CD4-positive, CD25-positive, alpha-beta regulatory T cell (primary cell): ENCODE data around the gene VAV3. TPM values are rescaled to one million over a fixed set of nuclear protein-coding genes. Genes with fewer than 3 reads are reported as not detected.

Experiments used
- ATAC-seq, 2 donors: fragments of 150-1000 bp; cut with Tn5 transposase; one replicate each; pipeline ENCODE4 v1.10.0; 2021; ENCODE audit warnings: low read depth in 2 of 2, moderate number of reproducible peaks in 2 of 2, moderate library complexity in 1 of 2
- DNase-seq, 3 donors: peaks; one replicate each; pipeline versions ENCODE4 v3.0.0 to v3.0.0-alpha.2; 2012 to 2022; ENCODE audit warnings: mixed read lengths in 1 of 3
- H3K27ac ChIP-seq: one replicate; pipeline ENCODE4 v1.7.0; 2013; ENCODE audit warnings: mild to moderate bottlenecking, low read length; ENCODE audit not compliant: insufficient read depth, poor library complexity, severe bottlenecking
- H3K27me3 ChIP-seq: one replicate; pipeline ENCODE4 v1.7.0; 2013; ENCODE audit warnings: low read length; ENCODE audit not compliant: control insufficient read depth, insufficient read depth
- H3K36me3 ChIP-seq: one replicate; pipeline ENCODE4 v1.7.0; 2013; ENCODE audit warnings: mild to moderate bottlenecking, low read length, moderate library complexity; ENCODE audit not compliant: control insufficient read depth, insufficient read depth
- H3K4me1 ChIP-seq: 2 replicates; pipeline ENCODE4 v1.7.0; 2013; ENCODE audit warnings: mild to moderate bottlenecking, low read length; ENCODE audit not compliant: insufficient read depth, control insufficient read depth, poor library complexity, severe bottlenecking
- H3K4me3 ChIP-seq: one replicate; pipeline ENCODE4 v1.7.0; 2013; ENCODE audit warnings: low read depth, mild to moderate bottlenecking, low read length, moderate library complexity
- H3K9me3 ChIP-seq, 2 experiments: 1 replicate in 1 of 2; 2 replicates in 1 of 2; pipeline ENCODE4 v1.7.0; 2013; ENCODE audit warnings: low read length in 2 of 2, mild to moderate bottlenecking in 1 of 2, moderate library complexity in 1 of 2; ENCODE audit not compliant: control insufficient read depth in 2 of 2
- H3K27ac Mint-ChIP-seq, 3 donors: one replicate each; pipeline ENCODE4 v1.8.0; 2020 to 2022; ENCODE audit warnings: mild to moderate bottlenecking in 3 of 3, mixed read lengths in 3 of 3, moderate library complexity in 2 of 3
- H3K27me3 Mint-ChIP-seq: one replicate; pipeline ENCODE4 v1.8.0; 2022; ENCODE audit warnings: mild to moderate bottlenecking, mixed read lengths
- H3K36me3 Mint-ChIP-seq: one replicate; pipeline ENCODE4 v1.8.0; 2020; ENCODE audit warnings: mixed read lengths
- H3K4me1 Mint-ChIP-seq, 4 donors: one replicate each; pipeline ENCODE4 v1.8.0; 2020 to 2022; ENCODE audit warnings: mixed read lengths in 4 of 4, mild to moderate bottlenecking in 1 of 4
- H3K4me3 Mint-ChIP-seq, 4 donors: one replicate each; pipeline ENCODE4 v1.8.0; 2020 to 2022; ENCODE audit warnings: mild to moderate bottlenecking in 4 of 4, mixed read lengths in 4 of 4, moderate library complexity in 3 of 4
- H3K9me3 Mint-ChIP-seq, 7 donors: one replicate each; pipeline ENCODE4 v1.8.0; 2020 to 2022; ENCODE audit warnings: mixed read lengths in 7 of 7, mild to moderate bottlenecking in 3 of 7, moderate library complexity in 2 of 7
- polyA plus RNA-seq, 4 donors: library from polyadenylated mRNA; unstranded; fragments of 300-500 nt; fragmentation: Illumina TruSeq; gene quantifications; one replicate each; pipeline ENCODE4 v1.2.3, GENCODE V29; 2021
- total RNA-seq: library from RNA; stranded (reverse); gene quantifications from one replicate; pipeline ENCODE4 v1.2.3, GENCODE V29; 2022

Gene VAV3
- total and polyA plus RNA-seq, 5 donors from 2014 or later, result 6.2 to 21.5 (median 11.1) TPM

DNA sequence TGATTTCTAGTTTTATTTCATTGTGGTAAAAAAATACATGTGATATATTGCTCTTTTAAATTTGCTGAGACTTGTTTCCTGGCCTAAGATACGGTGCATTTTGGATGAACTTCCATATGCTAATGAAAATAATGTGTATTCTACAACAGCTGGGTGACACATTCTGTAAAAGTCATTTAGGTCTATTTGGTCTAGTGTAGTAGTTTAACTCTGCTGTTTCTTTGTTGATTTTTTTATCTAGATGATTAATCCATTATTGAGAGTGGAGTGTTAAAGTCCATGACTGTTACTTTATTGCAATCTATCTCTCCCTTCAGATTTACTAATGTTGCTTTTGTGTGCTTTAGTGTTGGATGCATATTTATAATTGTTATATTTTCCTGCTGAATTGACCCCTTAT lies 161.4 kb downstream of the VAV3 start:
- H3K36me3 ChIP-seq, result no peaks in the 10 kb centered on the region
- H3K4me3 Mint-ChIP-seq, result peak overlapping the region in 2 of 4 donors; percentile 15 to 29
- no peaks in the 10 kb centered on the region for H3K9me3 ChIP-seq
- ATAC-seq (no peak), DNase-seq (no peak)
- H3K27me3 Mint-ChIP-seq, result no peaks in the 10 kb centered on the region
- H3K9me3 Mint-ChIP-seq, result peaks cover 0 to 8% (median 3%) of the 10 kb centered on the region in 7 donors
- H3K27ac Mint-ChIP-seq, result peak overlapping the region in 1 of 3 donors; percentile 28
- H3K36me3 Mint-ChIP-seq, result no peaks in the 10 kb centered on the region
- H3K4me1 ChIP-seq, result peaks cover 28% of the 10 kb centered on the region
- peaks cover 44 to 65% (median 52%) of the 10 kb centered on the region in 4 donors for H3K4me1 Mint-ChIP-seq
- no peaks in the 10 kb centered on the region for H3K27me3 ChIP-seq
- H3K27ac ChIP-seq, result no peak overlapping the region
- peak overlapping the region; percentile 64 for H3K4me3 ChIP-seq

DNA sequence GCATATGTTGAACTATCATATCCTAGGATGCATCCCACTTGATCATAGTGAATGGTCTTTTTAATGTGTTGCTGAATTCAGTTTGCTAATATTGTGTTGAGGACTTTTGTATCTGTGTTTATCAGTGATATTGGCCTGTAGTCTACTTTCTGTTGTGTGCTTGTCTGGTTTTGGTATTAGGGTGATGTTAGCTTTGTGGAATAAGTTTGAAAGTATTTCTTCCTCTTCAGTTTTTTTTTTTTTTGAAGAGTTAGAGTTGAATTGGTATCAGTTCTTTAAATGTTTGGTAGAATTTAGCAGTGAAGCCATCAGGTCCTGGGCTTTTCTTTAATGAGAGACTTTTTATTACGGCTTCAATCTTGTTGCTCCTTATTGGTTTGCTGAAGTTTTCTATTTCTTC lies 162.3 kb downstream of the VAV3 start:
- H3K4me1 Mint-ChIP-seq, result peaks cover 44 to 60% (median 50%) of the 10 kb centered on the region in 4 donors
- Histone ChIP-seq H3K27me3 (no peaks in the 10 kb centered on the region), H3K9me3 (no peaks in the 10 kb centered on the region), H3K4me3 (no peak overlapping the region), H3K4me1 (peaks cover 28% of the 10 kb centered on the region), H3K36me3 (no peaks in the 10 kb centered on the region), H3K27ac (peak overlapping the region; percentile 29)
- peak overlapping the region in 1 of 4 donors; percentile 54 for H3K4me3 Mint-ChIP-seq
- no peaks in the 10 kb centered on the region for H3K27me3 Mint-ChIP-seq
- no peaks in the 10 kb centered on the region for H3K36me3 Mint-ChIP-seq
- peaks cover 0 to 8% (median 3%) of the 10 kb centered on the region in 7 donors for H3K9me3 Mint-ChIP-seq
- no peak for DNase-seq
- ATAC-seq, result no peak
- peak overlapping the region; percentile 4 to 59 (median 44) for H3K27ac Mint-ChIP-seq

DNA sequence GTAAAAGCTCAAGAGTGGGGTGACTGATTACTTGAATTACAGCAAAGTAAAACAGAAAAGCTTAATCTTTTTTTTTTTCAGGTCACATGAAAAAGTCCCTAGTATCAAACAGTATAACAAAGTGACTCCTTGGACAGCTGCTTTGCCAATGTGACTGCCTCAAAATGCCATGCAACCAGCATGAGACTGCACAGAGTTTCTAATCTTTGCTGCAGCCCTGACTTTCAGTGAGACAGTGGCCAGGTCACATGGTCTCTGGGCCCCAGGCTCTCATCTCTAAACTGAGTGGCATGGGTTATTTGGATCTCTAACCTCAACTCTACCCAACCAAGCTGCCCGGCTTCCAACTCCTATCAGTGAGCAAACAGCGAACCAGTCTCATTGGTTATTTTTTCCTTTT lies 169.0 kb downstream of the VAV3 start:
- peak; percentile 43 to 44 for ATAC-seq
- Histone ChIP-seq H3K27ac (peak overlapping the region; percentile 78), H3K9me3 (no peaks in the 10 kb centered on the region), H3K27me3 (no peaks in the 10 kb centered on the region), H3K4me3 (peak overlapping the region; percentile 4), H3K4me1 (peaks cover 39% of the 10 kb centered on the region), H3K36me3 (no peaks in the 10 kb centered on the region)
- Mint-ChIP-seq H3K4me1 (peaks cover 34 to 68% (median 51%) of the 10 kb centered on the region in 4 donors), H3K27ac (peak overlapping the region; percentile 72 to 98 (median 84)), H3K4me3 (peak overlapping the region in 2 of 4 donors; percentile 6 to 80), H3K9me3 (peaks cover 0 to 4% (median 3%) of the 10 kb centered on the region in 7 donors), H3K27me3 (no peaks in the 10 kb centered on the region), H3K36me3 (no peaks in the 10 kb centered on the region)
- peak in 1 of 3 donors; percentile 16 for DNase-seq

DNA sequence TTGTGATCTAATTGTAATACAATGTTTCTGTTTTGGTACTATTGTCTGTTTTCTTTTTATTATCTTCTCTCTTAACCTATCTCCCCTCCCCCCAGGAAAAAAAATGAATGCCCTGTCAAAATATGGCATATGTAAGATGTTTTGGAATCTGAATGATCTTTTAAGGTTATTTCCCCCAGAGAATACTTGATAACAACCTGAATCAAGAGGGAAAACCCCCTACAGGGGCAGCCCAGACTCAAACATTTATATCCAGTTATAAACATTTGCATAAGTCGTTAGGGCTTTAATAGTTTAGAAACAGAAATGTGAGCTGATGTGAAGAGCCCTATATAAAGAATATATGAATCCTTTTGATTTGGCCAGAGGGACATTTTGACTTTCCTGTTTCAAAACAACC lies 169.5 kb downstream of the VAV3 start:
- peak; percentile 23 to 25 for ATAC-seq
- H3K27ac ChIP-seq, result peak overlapping the region; percentile 78

DNA sequence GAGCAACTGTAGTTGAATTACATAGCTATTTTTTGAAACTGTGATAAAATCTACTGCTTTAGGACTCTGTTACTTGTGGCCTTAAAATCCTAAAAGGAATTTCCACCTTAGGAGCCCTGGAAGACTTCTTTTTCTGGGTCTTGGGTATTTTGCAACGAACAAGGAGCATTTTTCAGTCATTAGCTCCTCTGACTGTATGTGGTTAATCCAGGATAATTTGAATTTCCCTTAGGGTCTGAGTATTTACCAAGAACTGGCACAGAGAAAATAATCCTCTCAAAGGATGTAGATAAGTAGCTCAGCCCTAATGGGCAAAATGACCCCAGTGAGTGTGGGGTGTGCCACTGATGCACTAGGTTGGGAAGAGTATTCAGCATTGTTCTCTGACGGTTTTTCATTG lies 170.4 kb downstream of the VAV3 start:
- Mint-ChIP-seq H3K27ac (peak overlapping the region; percentile 49 to 84 (median 69)), H3K27me3 (no peaks in the 10 kb centered on the region), H3K4me3 (peak overlapping the region in 1 of 4 donors; percentile 80), H3K36me3 (no peaks in the 10 kb centered on the region), H3K4me1 (peaks cover 31 to 66% (median 53%) of the 10 kb centered on the region in 4 donors), H3K9me3 (no peaks in the 10 kb centered on the region)
- Histone ChIP-seq H3K9me3 (no peaks in the 10 kb centered on the region), H3K27ac (peak overlapping the region; percentile 78), H3K36me3 (no peaks in the 10 kb centered on the region), H3K27me3 (no peaks in the 10 kb centered on the region), H3K4me1 (peaks cover 47% of the 10 kb centered on the region), H3K4me3 (no peak overlapping the region)
- no peak for DNase-seq
- ATAC-seq, result no peak

More for the DNA sequence above, 169.5 kb downstream of the VAV3 start:
- no peaks in the 10 kb centered on the region for H3K36me3 ChIP-seq
- Mint-ChIP-seq H3K4me3 (peak overlapping the region; percentile 2 to 80 (median 43)), H3K27ac (peak overlapping the region; percentile 72 to 98 (median 84)), H3K4me1 (peaks cover 31 to 67% (median 50%) of the 10 kb centered on the region in 4 donors), H3K36me3 (no peaks in the 10 kb centered on the region), H3K9me3 (peaks cover 0 to 3% (median 0%) of the 10 kb centered on the region in 7 donors), H3K27me3 (no peaks in the 10 kb centered on the region)
- DNase-seq, result peak in 1 of 3 donors; percentile 13
- no peak overlapping the region for H3K4me3 ChIP-seq
- no peaks in the 10 kb centered on the region for H3K27me3 ChIP-seq
- no peaks in the 10 kb centered on the region for H3K9me3 ChIP-seq
- peaks cover 43% of the 10 kb centered on the region for H3K4me1 ChIP-seq

DNA sequence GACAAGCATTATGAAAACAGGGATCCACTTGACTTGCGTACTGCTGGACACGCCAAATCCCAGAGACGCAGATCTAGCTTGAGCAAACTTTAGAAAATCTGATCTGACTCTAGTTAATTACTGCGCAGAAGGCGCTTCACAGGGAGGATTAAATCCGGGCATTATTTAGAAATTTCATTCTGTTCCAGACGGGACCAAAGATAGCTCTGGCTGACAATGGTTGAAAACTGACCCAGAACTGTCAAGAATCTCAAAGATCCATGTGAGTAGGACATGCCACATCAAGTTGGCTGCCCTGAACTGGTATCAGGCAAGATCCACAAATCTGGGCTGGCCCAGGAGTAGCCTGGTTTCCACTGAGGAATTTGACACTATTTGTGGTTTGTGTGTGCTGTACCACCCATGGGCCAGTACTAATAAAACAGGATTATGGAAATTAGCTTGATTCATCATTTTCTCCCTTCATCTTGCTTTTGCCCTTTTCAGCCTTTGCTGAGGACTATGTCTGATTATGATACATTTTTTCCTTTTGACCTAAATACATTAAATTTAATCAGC lies 171.0 kb downstream of the VAV3 start:
- no peak for DNase-seq
- Mint-ChIP-seq H3K9me3 (no peaks in the 10 kb centered on the region), H3K27me3 (no peaks in the 10 kb centered on the region), H3K4me3 (peak overlapping the region in 3 of 4 donors; percentile 4 to 75 (median 50)), H3K36me3 (no peaks in the 10 kb centered on the region), H3K4me1 (peaks cover 31 to 71% (median 56%) of the 10 kb centered on the region in 4 donors), H3K27ac (peak overlapping the region; percentile 56 to 84 (median 60))
- ATAC-seq, result no peak
- no peaks in the 10 kb centered on the region for H3K9me3 ChIP-seq
- H3K27me3 ChIP-seq, result no peaks in the 10 kb centered on the region
- peak overlapping the region; percentile 78 for H3K27ac ChIP-seq
- no peaks in the 10 kb centered on the region for H3K36me3 ChIP-seq
- peaks cover 51% of the 10 kb centered on the region for H3K4me1 ChIP-seq
- H3K4me3 ChIP-seq, result no peak overlapping the region

DNA sequence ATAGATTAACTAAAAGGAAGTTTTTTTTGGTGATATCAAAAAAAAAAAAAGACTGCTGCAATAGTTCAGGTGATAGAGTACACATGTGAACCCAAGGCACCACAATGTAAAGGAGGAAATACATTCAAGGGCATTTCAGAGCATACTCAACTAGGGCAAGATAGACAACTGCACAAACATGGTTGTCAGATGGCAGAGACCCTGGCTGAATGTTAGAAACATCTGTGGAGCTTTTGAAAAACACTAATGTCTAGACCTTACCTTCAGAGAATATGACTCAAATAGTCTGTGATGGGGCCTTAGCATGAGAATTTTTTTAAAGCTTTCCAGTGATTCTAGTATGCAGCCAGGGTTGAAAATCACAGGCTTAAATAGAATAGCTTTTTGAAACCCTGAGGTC lies 173.6 kb downstream of the VAV3 start:
- H3K27me3 ChIP-seq, result no peaks in the 10 kb centered on the region
- no peaks in the 10 kb centered on the region for H3K36me3 ChIP-seq
- H3K9me3 Mint-ChIP-seq, result no peaks in the 10 kb centered on the region
- ATAC-seq (peak; percentile 8 to 23), DNase-seq (peak in 1 of 3 donors; percentile 24)
- no peak overlapping the region for H3K4me3 ChIP-seq
- H3K27me3 Mint-ChIP-seq, result no peaks in the 10 kb centered on the region
- H3K4me1 Mint-ChIP-seq, result peaks cover 52 to 90% (median 74%) of the 10 kb centered on the region in 4 donors
- H3K36me3 Mint-ChIP-seq, result no peaks in the 10 kb centered on the region
- no peaks in the 10 kb centered on the region for H3K9me3 ChIP-seq
- H3K4me3 Mint-ChIP-seq, result peak overlapping the region in 2 of 4 donors; percentile 12 to 33
- H3K27ac Mint-ChIP-seq, result peak overlapping the region; percentile 39 to 89 (median 62)
- H3K27ac ChIP-seq, result peak overlapping the region; percentile 57
- H3K4me1 ChIP-seq, result peaks cover 77% of the 10 kb centered on the region
